ENCODE data around the gene H6PD. TPM values are rescaled to one million over a fixed set of nuclear protein-coding genes. Genes with fewer than 3 reads are reported as not detected.
A peak's percentile ranks its signal among the peaks of the same experiment; 100 is the strongest.

Gene H6PD
- total and polyA plus RNA-seq, 2 donors (not counting 3 experiments of a cell fraction or from before 2014, with no cell fraction given), result 24.5 to 29.0 TPM

DNA sequence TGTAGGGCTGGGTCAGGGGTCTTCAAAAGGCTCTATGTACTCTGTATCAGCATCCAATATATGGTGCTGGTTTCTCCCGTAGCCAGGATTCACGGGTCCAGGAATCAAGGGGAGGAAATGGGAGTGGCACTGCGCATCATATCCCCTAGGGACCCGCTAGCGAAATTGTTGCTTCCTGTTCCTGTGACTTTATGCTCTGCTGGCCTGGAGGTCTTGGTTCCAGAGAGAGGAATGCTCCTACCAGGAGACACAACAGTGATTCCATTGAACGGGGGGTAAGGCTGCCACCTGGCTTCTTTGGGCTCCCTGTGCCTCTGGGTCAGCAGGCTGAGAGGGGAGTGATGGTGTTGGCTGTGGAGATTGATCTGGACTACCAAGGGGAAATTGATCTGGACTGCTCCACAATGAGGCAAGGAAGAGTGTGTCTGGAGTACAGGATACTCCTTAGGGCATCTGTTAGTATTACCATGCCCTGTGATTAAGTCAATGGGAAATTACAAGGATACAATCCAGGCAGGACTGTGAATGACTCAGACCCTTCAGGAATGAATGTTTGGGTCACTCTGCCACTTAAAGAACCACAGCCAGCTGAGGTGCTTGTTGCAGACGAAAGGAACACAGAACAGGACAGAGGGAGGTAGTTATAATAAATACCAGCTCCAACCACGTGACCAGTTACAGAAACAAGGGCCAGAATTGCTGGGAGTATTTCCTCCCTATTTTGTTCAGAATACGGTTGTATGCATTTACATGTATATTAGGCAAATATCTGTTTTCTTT, 68.4 kb downstream of the H6PD start:
- intact Hi-C loops (cut with micrococcal nuclease), result loop anchor here (1.0 kb wide), 2 partner anchors 9 to 12 kb away; no protein-coding TSS in a partner anchor
- ChIA-PET CTCF (interaction anchor here (0.7 to 2.6 kb wide), 3 partner anchors 14 to 188 kb away, joined by 4 to 12 read pairs (median 5); no protein-coding TSS in a partner anchor), POLR2A (no interaction called here)

More for the DNA sequence above, 68.4 kb downstream of the H6PD start:
- H3K4me3 ChIP-seq (replicated peaks in 1 of 3; ENCODE audit: insufficient read depth in 1 of 3, low read depth in 1 of 3, low read length in 3 of 3), result peak overlapping the region in 1 of 3 experiments; percentile 37
- FAIRE-seq (peak; percentile 97), DNase-seq (ENCODE audit: low read depth, low spot score) (peak; percentile 83)
- dilution Hi-C loops (cut with MboI; ENCODE audit: extremely low pct_ligation_motif_present, low sequenced_read_pairs), result no loop called here
- H3K4me1 ChIP-seq (ENCODE audit: control insufficient read depth, extremely low read depth, insufficient read depth, low read length), result peaks cover 27% of the 10 kb centered on the region
- H4K20me1 ChIP-seq (replicated peaks; ENCODE audit: control insufficient read depth, extremely low read depth, insufficient read depth, low read length), result peaks cover 9% of the 10 kb centered on the region
- BruUV-seq (replicated peaks), result TSS peak; percentile 46
- peaks cover 97% of the 10 kb centered on the region for H3K79me2 ChIP-seq (ENCODE audit: control insufficient read depth, insufficient read depth, low read length)
- H2AFZ ChIP-seq (ENCODE audit: low read depth, low read length), result no peak overlapping the region
- no peaks in the 10 kb centered on the region for H3K9me3 ChIP-seq (replicated peaks; ENCODE audit: control insufficient read depth, insufficient read depth, low read length)
- peaks cover 0 to 9% of the 10 kb centered on the region in 2 experiments for H3K36me3 ChIP-seq (ENCODE audit: control insufficient read depth in 2 of 2, extremely low read depth in 1 of 2, insufficient read depth in 2 of 2, low read length in 2 of 2)
- H3K27me3 ChIP-seq (ENCODE audit: control insufficient read depth in 2 of 2, insufficient read depth in 2 of 2, low read length in 2 of 2), result no peaks in the 10 kb centered on the region
- peak overlapping the region; percentile 93 for H3K27ac ChIP-seq (ENCODE audit: insufficient read depth, low read depth, low read length)
- H3K9ac ChIP-seq (replicated peaks; ENCODE audit: extremely low read depth, insufficient read depth, low read length), result peak overlapping the region; percentile 43
- TF ChIP-seq, protein P1, sequence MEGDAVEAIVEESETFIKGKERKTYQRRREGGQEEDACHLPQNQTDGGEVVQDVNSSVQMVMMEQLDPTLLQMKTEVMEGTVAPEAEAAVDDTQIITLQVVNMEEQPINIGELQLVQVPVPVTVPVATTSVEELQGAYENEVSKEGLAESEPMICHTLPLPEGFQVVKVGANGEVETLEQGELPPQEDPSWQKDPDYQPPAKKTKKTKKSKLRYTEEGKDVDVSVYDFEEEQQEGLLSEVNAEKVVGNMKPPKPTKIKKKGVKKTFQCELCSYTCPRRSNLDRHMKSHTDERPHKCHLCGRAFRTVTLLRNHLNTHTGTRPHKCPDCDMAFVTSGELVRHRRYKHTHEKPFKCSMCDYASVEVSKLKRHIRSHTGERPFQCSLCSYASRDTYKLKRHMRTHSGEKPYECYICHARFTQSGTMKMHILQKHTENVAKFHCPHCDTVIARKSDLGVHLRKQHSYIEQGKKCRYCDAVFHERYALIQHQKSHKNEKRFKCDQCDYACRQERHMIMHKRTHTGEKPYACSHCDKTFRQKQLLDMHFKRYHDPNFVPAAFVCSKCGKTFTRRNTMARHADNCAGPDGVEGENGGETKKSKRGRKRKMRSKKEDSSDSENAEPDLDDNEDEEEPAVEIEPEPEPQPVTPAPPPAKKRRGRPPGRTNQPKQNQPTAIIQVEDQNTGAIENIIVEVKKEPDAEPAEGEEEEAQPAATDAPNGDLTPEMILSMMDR (IDR thresholded peaks at IDR 0.05; ENCODE audit: extremely low read depth in 1 of 2, insufficient read depth in 1 of 2, low read depth in 1 of 2, low read length in 2 of 2), result no peak
- TF ChIP-seq POLR2A (IDR thresholded peaks at IDR 0.05; ENCODE audit: low read depth, low read length), result peak; percentile 45
- no peak for TF ChIP-seq MYC (IDR thresholded peaks at IDR 0.05; ENCODE audit: low read depth, low read length)
- TF ChIP-seq FOS (IDR thresholded peaks at IDR 0.05; ENCODE audit: borderline replicate concordance, insufficient read depth, low read length), result peak; percentile 88
- TF ChIP-seq POLR2AphosphoS5 (IDR thresholded peaks at IDR 0.05; ENCODE audit: insufficient read depth, low read depth, low read length), result peak; percentile 56
- peak; percentile 69 for TF ChIP-seq JUN (IDR thresholded peaks at IDR 0.05; ENCODE audit: borderline replicate concordance, insufficient read depth, insufficient read length, low read depth)
- TF ChIP-seq GATA2 (IDR thresholded peaks at IDR 0.05; ENCODE audit: insufficient read depth, insufficient read length, low read depth, low read length), result no peak
- TF ChIP-seq EZH2 (IDR thresholded peaks at IDR 0.05; ENCODE audit: borderline replicate concordance, low read depth, low read length, severe bottlenecking), result no peak
- TF ChIP-seq, protein P2, sequence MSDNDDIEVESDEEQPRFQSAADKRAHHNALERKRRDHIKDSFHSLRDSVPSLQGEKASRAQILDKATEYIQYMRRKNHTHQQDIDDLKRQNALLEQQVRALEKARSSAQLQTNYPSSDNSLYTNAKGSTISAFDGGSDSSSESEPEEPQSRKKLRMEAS (IDR thresholded peaks at IDR 0.05; ENCODE audit: insufficient read depth, insufficient read length), result no peak
- H3K4me2 ChIP-seq (ENCODE audit: insufficient read depth, low read length), result peak overlapping the region; percentile 78
- no peaks in the 10 kb centered on the region for H3K9me1 ChIP-seq (replicated peaks; ENCODE audit: control insufficient read depth, extremely low read depth, insufficient read depth, low read length)
